AG04449 (cell line): ENCODE measurements around the gene GARIN5A.
"Not testable (repeated sequence)": the region's sequence is repeated elsewhere in the genome, so short reads cannot be mapped to it uniquely, and the experiment has no call there.

ENCODE experiments used
- CTCF ChIA-PET: fragments of 350-600 bp; formaldehyde crosslinking; extraction: SDS; loops from one replicate; lab custom pipeline; 2021; ENCODE audit warnings: antibody characterized with exemption; lab: Yijun Ruan, JAX
- POLR2A ChIA-PET: fragments of 400-600, 350-600 bp; formaldehyde crosslinking; extraction: SDS; loops from one replicate; lab custom pipeline; 2020; ENCODE audit warnings: antibody characterized with exemption, inconsistent platforms; lab: Yijun Ruan, JAX
- DNase-seq: peaks from one replicate; pipeline ENCODE4 v3.0.0-alpha.2; 2010; ENCODE audit warnings: low read depth, low spot score
- H3K4me3 ChIP-seq: 2 replicates; pipeline ENCODE4 v1.5.1; 2011; ENCODE audit warnings: low read depth, mild to moderate bottlenecking, control low read depth, low read length
- TF ChIP-seq, protein P1 (sequence below): IDR thresholded peaks from one replicate; pipeline ENCODE4 v1.5.1; 2011; ENCODE audit warnings: mild to moderate bottlenecking, moderate library complexity, low read length, control low read depth, inconsistent platforms; ENCODE audit not compliant: insufficient read depth; ENCODE audit errors: missing control alignments

GARIN5A gene

DNA sequence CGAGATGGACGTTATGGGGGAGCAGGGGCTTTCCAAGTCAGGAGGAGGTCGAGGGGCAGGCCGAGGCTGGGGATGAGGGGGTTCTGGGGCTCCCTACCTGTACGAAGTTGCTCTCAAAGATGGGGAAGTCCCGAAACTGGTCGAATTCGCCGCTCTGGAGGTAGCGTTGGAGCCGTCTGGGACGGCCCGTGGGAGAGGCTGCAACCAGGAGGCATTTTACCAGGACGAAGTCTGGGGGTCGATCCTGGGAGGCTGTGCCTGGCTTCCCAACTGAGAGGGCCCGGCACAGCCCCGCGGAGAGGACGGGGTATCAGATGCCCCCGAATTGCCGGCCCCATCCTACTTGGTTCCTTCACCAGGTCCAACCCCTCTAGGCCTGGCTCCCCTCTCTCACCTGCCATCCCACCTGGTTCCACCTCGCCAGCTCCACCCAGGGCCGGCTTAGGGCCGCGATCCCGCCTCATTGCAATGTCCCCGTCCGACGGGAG lies 868 bp downstream of the GARIN5A start:
- ChIA-PET POLR2A (no interaction called here), CTCF (interaction anchor here (1.1 to 3.9 kb wide), 3 partner anchors 10 to 15 kb away, joined by 5 to 35 read pairs (median 5); no protein-coding TSS in a partner anchor)
- no peak for DNase-seq
- TF ChIP-seq, protein P1, sequence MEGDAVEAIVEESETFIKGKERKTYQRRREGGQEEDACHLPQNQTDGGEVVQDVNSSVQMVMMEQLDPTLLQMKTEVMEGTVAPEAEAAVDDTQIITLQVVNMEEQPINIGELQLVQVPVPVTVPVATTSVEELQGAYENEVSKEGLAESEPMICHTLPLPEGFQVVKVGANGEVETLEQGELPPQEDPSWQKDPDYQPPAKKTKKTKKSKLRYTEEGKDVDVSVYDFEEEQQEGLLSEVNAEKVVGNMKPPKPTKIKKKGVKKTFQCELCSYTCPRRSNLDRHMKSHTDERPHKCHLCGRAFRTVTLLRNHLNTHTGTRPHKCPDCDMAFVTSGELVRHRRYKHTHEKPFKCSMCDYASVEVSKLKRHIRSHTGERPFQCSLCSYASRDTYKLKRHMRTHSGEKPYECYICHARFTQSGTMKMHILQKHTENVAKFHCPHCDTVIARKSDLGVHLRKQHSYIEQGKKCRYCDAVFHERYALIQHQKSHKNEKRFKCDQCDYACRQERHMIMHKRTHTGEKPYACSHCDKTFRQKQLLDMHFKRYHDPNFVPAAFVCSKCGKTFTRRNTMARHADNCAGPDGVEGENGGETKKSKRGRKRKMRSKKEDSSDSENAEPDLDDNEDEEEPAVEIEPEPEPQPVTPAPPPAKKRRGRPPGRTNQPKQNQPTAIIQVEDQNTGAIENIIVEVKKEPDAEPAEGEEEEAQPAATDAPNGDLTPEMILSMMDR: no peak
- peak overlapping the region; percentile 91; the same call in 1 of the 2 replicates for H3K4me3 ChIP-seq

DNA sequence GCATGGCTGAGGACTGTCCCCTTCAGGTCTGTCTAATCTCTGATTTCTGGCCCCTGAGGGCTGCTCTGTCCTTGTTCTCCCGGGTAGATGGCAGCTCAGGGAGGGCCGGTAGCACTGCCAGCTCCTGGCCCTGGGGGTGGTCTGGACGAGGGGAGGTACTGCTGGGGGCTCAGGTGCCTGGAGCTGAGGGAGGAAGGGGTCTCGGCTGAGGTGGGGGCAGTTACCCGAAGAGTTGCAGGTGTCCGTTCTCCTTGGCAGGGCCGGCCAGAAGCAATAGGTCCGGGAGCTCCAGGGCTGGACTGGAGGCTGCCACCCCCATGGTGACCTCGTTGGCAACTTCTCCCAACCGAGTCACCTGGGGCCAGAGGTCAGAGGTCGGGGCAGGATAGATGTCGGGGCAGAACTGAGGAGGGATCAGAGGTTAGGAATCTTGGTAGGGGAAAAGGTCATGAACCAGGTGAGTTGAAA lies 1.5 kb downstream of the GARIN5A start:
- no peak for DNase-seq
- TF ChIP-seq, protein P1: no peak
- CTCF ChIA-PET: interaction anchor here (1.0 to 3.9 kb wide), 3 partner anchors 9 to 106 kb away, joined by 5 to 35 read pairs (median 6); no protein-coding TSS in a partner anchor
- POLR2A ChIA-PET: no interaction called here
- no peak overlapping the region for H3K4me3 ChIP-seq

DNA sequence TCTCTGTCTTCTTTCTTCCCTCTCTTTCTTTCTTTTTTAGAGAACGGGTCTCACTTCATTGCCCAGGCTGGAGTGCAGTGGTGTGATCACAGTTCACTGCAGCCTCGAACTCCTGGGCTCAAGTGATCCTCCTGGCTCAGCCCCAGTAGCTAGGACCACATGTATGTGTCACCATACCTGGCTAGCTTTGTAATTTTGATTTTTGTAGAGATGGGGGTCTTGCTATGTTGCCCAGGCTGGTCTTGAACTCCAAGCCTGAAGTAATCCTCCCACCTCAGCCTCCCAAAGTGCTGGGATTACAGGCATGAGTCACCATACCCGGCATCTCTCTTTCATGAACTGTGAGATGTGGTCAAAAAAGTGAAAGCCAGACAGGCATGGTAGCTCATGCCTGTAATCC lies 3.3 kb downstream of the GARIN5A start:
- H3K4me3 ChIP-seq, DNase-seq, POLR2A ChIA-PET: not testable (repeated sequence)
- CTCF ChIA-PET: interaction anchor here (3.9 kb wide), 1 partner anchor 11 kb away, joined by 35 read pairs; no protein-coding TSS in a partner anchor

DNA sequence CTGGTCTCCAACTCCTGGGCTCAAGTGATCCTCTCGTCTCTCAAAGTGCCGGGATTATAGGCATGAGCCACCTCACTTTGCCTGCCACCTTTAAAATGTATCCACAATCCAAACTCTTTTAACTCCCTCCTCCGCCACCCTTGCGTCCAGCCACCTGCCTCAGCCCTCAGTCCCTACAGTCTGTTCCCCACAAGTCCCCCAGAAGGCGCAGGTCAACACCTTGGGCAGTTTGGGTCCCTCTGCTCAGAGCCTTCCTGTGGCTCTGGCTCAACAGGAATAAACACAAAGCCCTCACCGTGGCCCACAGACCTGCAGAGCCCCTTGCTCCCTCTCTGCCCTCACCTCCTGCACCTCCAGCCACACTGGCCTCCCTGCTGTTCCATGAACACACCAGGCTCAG lies 7.8 kb downstream of the GARIN5A start:
- ChIA-PET CTCF (interaction anchor here (1.3 kb wide), 1 partner anchor 101 kb away, joined by 5 read pairs; no protein-coding TSS in a partner anchor), POLR2A (no interaction called here)
- H3K4me3 ChIP-seq: no peak overlapping the region
- DNase-seq: no peak
- TF ChIP-seq, protein P1: no peak

DNA sequence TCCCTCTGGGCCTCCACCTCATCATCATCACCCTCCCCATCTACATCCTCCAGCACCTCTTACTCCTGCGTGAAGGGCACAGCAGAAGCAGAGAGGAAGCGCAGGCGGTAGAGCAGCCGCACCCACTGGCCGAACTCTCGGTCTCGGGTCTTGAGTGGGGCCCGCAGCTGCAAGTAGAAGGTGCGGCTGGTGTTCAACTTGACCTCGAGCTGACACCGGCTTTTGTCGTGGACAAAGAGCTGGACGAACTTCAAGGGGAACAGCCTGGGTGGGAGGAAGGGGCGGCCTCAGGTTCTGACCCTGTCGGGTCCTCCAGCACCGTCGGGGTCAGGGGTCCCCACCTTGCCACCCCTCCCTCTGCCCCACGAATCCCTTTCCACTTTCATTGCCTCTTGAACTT lies 9.1 kb downstream of the GARIN5A start:
- CTCF ChIA-PET: interaction anchor here (1.3 kb wide), 1 partner anchor 99 kb away, joined by 5 read pairs; no protein-coding TSS in a partner anchor
- POLR2A ChIA-PET: no interaction called here
- TF ChIP-seq, protein P1: no peak
- no peak overlapping the region for H3K4me3 ChIP-seq
- no peak for DNase-seq

DNA sequence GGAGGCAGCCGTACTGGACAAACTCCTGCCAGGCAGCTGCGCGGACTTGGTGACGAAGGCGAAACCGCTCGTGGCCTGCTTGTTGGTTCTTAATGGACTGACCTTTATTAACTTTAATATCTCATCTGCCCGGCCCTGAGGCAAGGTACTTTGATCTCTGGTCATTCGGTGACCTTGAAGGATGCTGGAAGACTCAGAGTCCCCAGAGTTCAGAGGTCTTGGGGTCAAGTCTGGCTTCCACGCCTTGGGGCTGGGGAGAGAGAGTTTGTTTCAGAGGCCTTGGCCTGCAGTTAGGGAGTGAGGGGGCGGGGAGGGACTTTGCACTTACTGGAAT lies 10.0 kb downstream of the GARIN5A start:
- ChIA-PET POLR2A (no interaction called here), CTCF (interaction anchor here (1.4 to 7.4 kb wide), 4 partner anchors 8 to 109 kb away, joined by 3 to 132 read pairs (median 8); partner anchors contain the start of gene NAPSA)
- no peak for DNase-seq
- TF ChIP-seq, protein P1: no peak
- H3K4me3 ChIP-seq: no peak overlapping the region
